Measurements from ENCODE around the gene RNF19B.
"Not testable (repeated sequence)": the region's sequence is repeated elsewhere in the genome, so short reads cannot be mapped to it uniquely, and the experiment has no call there.

The RNF19B gene

DNA sequence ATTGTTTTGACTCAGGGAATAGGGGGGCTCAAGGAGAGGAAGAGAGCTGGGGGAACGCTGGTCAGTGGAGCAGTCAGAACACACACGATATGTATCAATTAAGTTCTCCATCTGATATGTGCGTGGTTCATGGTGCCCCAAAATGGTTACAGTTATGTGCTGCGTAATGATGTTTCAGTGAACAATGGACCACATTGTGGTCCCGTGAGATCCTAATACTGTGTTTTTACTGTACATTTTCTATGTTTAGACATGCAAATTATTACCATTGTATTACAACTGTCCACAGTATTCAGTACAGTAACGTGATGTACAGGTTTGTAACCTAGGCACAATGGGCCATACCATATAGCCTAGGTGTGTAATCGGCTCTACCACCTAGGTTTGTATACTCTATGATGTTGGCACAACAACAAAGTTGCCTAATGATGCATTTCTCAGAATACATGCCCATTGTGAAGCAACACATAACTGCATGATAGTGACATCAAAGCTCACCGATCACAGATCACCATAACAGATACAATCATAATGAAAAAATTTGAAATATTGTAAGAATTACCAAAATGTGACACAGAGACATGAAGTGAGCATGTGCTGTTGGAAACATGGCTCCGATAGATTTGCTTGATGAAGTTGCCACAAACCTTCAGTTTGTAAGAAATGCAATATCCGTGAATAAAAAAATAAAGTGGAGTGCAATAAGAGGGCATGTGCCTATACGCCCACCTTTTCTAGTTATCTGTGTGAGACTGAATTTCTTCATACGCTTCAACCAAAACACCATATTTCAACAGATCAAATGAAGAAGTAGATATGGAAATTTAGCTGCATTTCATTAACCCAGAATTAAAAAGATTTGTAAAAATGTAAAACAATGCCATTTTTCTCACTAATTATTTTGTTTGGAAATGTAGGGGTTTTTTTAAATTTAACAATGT is 48.6 kb downstream of the RNF19B start:
- ChIA-PET POLR2A (no interaction called here), CTCF (interaction anchor here (1.2 to 2.0 kb wide), 5 partner anchors 18 to 502 kb away, joined by 3 to 4 read pairs (median 4); partner anchors contain the start of gene HPCA)
- TF ChIP-seq, protein P1, sequence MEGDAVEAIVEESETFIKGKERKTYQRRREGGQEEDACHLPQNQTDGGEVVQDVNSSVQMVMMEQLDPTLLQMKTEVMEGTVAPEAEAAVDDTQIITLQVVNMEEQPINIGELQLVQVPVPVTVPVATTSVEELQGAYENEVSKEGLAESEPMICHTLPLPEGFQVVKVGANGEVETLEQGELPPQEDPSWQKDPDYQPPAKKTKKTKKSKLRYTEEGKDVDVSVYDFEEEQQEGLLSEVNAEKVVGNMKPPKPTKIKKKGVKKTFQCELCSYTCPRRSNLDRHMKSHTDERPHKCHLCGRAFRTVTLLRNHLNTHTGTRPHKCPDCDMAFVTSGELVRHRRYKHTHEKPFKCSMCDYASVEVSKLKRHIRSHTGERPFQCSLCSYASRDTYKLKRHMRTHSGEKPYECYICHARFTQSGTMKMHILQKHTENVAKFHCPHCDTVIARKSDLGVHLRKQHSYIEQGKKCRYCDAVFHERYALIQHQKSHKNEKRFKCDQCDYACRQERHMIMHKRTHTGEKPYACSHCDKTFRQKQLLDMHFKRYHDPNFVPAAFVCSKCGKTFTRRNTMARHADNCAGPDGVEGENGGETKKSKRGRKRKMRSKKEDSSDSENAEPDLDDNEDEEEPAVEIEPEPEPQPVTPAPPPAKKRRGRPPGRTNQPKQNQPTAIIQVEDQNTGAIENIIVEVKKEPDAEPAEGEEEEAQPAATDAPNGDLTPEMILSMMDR (IDR thresholded peaks at IDR 0.05; ENCODE audit: control extremely low read depth, extremely low read depth, low read depth, missing control alignments) = no peak

DNA sequence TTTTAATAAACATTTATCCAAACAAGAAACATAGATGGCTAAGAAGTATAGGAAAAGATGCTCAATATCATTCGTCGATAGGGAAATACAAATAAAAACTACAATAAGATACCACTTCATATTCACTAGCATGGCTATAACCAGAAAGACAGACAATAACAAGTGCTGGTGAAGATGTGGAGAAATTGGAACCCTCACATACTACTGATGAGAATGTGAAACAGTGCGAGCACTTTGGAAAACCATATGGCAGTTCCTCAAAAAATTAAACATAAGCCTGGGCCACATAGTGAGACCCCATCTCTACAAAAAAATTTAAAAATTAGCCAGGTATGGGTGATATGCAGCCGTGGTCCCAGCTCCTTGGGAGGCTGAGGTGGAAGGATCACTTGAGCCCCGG is 54.3 kb downstream of the RNF19B start:
- TF ChIP-seq, protein P1 (IDR thresholded peaks at IDR 0.05; ENCODE audit: control extremely low read depth, extremely low read depth, low read depth, missing control alignments) = no peak
- POLR2A ChIA-PET = no interaction called here
- CTCF ChIA-PET = no interaction called here
- DNase-seq (ENCODE audit: extremely low spot score) = no peak

More for the DNA sequence above, 48.6 kb downstream of the RNF19B start:
- DNase-seq (ENCODE audit: extremely low spot score) = no peak

DNA sequence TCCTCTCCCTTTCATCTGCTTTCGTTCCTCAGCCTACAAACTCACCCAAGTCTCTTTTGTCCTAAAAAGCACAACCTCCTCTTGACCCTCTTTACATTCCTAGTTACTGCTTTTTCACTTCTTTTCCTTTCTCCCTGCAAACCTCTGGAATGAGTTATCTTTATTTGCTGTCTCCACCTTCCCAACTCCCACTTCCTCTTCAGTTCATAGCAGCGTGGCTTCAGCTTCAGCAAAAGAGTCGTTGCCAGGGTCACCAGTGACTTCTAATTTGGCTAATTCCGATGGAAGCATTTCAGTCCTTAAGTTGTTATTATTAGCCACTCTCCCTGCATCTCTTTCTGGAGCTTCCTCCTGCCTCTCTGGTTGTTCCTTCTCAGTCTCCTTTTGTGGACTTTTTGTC is 57.2 kb downstream of the RNF19B start:
- ChIA-PET CTCF (no interaction called here), POLR2A (no interaction called here)
- no peak for DNase-seq (ENCODE audit: extremely low spot score)
- TF ChIP-seq, protein P1 (IDR thresholded peaks at IDR 0.05; ENCODE audit: control extremely low read depth, extremely low read depth, low read depth, missing control alignments) = no peak

DNA sequence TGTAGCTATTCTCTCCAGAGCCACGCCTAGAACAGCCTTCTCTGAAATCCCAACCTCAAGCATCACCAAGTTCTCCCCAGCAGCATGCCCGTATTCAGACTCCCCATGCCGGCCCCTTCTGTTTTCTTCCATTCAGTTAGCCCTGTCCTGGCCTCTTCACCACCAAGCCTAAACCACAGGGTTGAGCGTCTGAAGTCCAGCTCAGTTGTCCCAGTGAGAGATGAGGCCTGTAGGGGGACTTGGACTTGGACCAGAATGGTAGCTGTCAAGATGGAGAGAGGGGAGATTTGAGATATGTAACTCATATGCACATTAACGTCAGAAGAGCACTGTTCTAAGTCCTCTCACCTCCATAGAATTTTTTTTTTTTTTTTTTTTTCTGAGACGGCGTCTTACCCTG is 58.0 kb downstream of the RNF19B start:
- TF ChIP-seq, protein P1 (IDR thresholded peaks at IDR 0.05; ENCODE audit: control extremely low read depth, extremely low read depth, low read depth, missing control alignments) = no peak
- DNase-seq (ENCODE audit: extremely low spot score) = no peak
- CTCF ChIA-PET = interaction anchor here (1.2 kb wide), 1 partner anchor 14 kb away, joined by 4 read pairs; no protein-coding TSS in a partner anchor
- POLR2A ChIA-PET = no interaction called here

DNA sequence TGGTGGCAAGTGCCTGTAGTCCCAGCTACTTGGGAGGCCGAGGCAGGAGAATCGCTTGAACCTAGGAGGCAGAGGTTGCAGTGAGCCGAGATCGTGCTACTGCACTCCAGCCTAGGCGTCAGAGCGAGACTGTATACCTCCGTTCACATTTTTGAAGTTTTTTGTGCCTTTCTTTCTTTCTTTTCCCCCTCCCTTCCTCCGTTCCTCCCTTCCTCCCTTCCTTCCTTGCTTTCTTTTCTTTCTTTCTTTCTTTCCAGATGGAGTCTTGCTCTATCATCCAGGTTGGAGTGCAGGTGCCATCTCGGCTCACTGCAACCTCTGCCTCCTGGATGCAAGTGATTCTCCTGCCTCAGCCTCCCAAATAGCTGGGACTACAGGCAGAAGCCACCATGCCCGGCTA is 59.0 kb downstream of the RNF19B start:
- CTCF ChIA-PET = interaction anchor here (1.8 kb wide), 1 partner anchor 181 kb away, joined by 4 read pairs; no protein-coding TSS in a partner anchor
- POLR2A ChIA-PET; DNase-seq (ENCODE audit: extremely low spot score): not testable (repeated sequence)

DNA sequence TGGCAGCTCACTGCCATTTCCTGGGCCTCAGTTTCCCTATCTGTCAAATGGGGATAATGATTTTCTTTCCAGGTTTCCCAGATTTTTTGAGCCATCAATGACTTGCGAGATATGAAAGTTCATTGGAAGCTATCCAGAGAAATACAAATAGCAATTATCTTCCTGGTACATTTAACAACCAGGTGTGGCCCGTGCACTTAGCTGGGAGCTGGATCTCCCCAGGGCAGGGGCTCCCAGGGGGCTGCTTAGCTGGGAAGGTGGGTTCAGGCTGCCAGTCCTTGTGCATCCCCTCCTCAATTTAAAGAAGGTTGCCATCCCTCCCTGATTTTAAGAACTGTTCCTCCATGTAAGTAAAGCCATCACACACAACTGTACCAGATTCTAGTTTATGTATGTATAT is 59.8 kb downstream of the RNF19B start:
- no peak for DNase-seq (ENCODE audit: extremely low spot score)
- CTCF ChIA-PET = interaction anchor here (1.2 to 1.8 kb wide), 2 partner anchors 10 to 182 kb away, joined by 3 to 4 read pairs; no protein-coding TSS in a partner anchor
- POLR2A ChIA-PET = no interaction called here
- TF ChIP-seq, protein P1 (IDR thresholded peaks at IDR 0.05; ENCODE audit: control extremely low read depth, extremely low read depth, low read depth, missing control alignments) = no peak

Data from GM10248 (cell line).